HAP-1 (cell line): ENCODE data around the gene CTSW.

ENCODE experiments used
- DNase-seq, 2 experiments: peaks; one replicate each; pipeline ENCODE4 v3.0.0-alpha.2; 2016 to 2020; ENCODE audit warnings: low spot score in 2 of 2
- H3K27me3 ChIP-seq: fragments of 250-450 bp; sonication (Bioruptor Pico); 2 replicates; pipeline ENCODE4 v1.5.1; 2020; ENCODE audit warnings: low read depth, mild to moderate bottlenecking, moderate library complexity
- H3K36me3 ChIP-seq: fragments of 250-450 bp; sonication (Bioruptor Pico); replicated peaks from 2 replicates; pipeline ENCODE4 v1.5.1; 2020; ENCODE audit warnings: mild to moderate bottlenecking
- H3K4me1 ChIP-seq: fragments of 250-450 bp; sonication (Bioruptor Pico); 2 replicates; pipeline ENCODE4 v1.5.1; 2020; ENCODE audit warnings: mild to moderate bottlenecking
- H3K4me3 ChIP-seq: fragments of 250-450 bp; sonication (Bioruptor Pico); 2 replicates; pipeline ENCODE4 v1.5.1; 2020; ENCODE audit warnings: mild to moderate bottlenecking, moderate library complexity
- H3K9me3 ChIP-seq: fragments of 250-450 bp; sonication (Bioruptor Pico); 2 replicates; pipeline ENCODE4 v1.5.1; 2020; ENCODE audit warnings: mild to moderate bottlenecking, moderate library complexity
- in situ Hi-C: fragments of 300-500 bp; cut with MboI; formaldehyde crosslinking; loops from 3 replicates; pipeline ENCODE4 v1.14.3; 2020; ENCODE audit warnings: low sequenced_read_pairs, inconsistent platforms, mixed read lengths

Gene CTSW

GRCh38 chr11:65919141-65919572 lies 39.5 kb downstream of the CTSW start, which contains the start of gene DRAP1:
Gene DRAP1, plus strand, starts transcription at chr11:65919426. Its CDS starts 76 bp downstream, at chr11:65919502.
- peaks cover 3% of the 10 kb centered on the region for H3K4me1 ChIP-seq
- peak; percentile 97 to 99 for DNase-seq

GRCh38 chr11:65919573-65920371 lies 40.1 kb downstream of the CTSW start:
- Histone ChIP-seq H3K4me3 (peak overlapping the region; percentile 64), H3K9me3 (no peaks in the 10 kb centered on the region), H3K4me1 (peaks cover 3% of the 10 kb centered on the region), H3K27me3 (no peaks in the 10 kb centered on the region), H3K36me3 (peaks cover 15% of the 10 kb centered on the region)
- DNase-seq, result peak in 1 of 2 experiments; percentile 62
- in situ Hi-C loops, result no loop called here

More at GRCh38 chr11:65919141-65919572, 39.5 kb downstream of the CTSW start, which contains the start of gene DRAP1:
- no peaks in the 10 kb centered on the region for H3K27me3 ChIP-seq
- peak within 1 kb of the TSS; percentile 80 for H3K4me3 ChIP-seq
- peaks cover 15% of the 10 kb centered on the region for H3K36me3 ChIP-seq
- H3K9me3 ChIP-seq, result no peaks in the 10 kb centered on the region
- in situ Hi-C loops, result no loop called here

GRCh38 chr11:65920372-65920802 lies 40.8 kb downstream of the CTSW start:
- Histone ChIP-seq H3K36me3 (peaks cover 15% of the 10 kb centered on the region), H3K4me3 (peak overlapping the region; percentile 64), H3K9me3 (no peaks in the 10 kb centered on the region), H3K4me1 (peaks cover 3% of the 10 kb centered on the region), H3K27me3 (no peaks in the 10 kb centered on the region)
- in situ Hi-C loops, result no loop called here
- DNase-seq, result no peak

GRCh38 chr11:65921033-65921555 lies 41.5 kb downstream of the CTSW start:
- DNase-seq, result no peak
- Histone ChIP-seq H3K4me1 (peaks cover 3% of the 10 kb centered on the region), H3K27me3 (no peaks in the 10 kb centered on the region), H3K4me3 (no peak overlapping the region), H3K36me3 (peaks cover 15% of the 10 kb centered on the region), H3K9me3 (no peaks in the 10 kb centered on the region)
- in situ Hi-C loops, result no loop called here

GRCh38 chr11:65921876-65922275 lies 42.2 kb downstream of the CTSW start:
- no peaks in the 10 kb centered on the region for H3K9me3 ChIP-seq
- H3K27me3 ChIP-seq, result no peaks in the 10 kb centered on the region
- H3K36me3 ChIP-seq, result peaks cover 15% of the 10 kb centered on the region
- DNase-seq, result no peak
- no peak overlapping the region for H3K4me3 ChIP-seq
- H3K4me1 ChIP-seq, result peaks cover 3% of the 10 kb centered on the region
- in situ Hi-C loops, result no loop called here

GRCh38 chr11:65922565-65922964 lies 42.9 kb downstream of the CTSW start:
- in situ Hi-C loops, result no loop called here
- H3K4me1 ChIP-seq, result peaks cover 3% of the 10 kb centered on the region
- no peaks in the 10 kb centered on the region for H3K9me3 ChIP-seq
- peaks cover 13% of the 10 kb centered on the region for H3K36me3 ChIP-seq
- no peaks in the 10 kb centered on the region for H3K27me3 ChIP-seq
- no peak for DNase-seq
- no peak overlapping the region for H3K4me3 ChIP-seq

- in situ Hi-C loops, result no loop called here
These were observed 45.8 kb downstream of the CTSW start for GRCh38 chr11:65925397-65925796.

GRCh38 chr11:65927904-65928397 lies 48.3 kb downstream of the CTSW start:
- DNase-seq, result no peak
- Histone ChIP-seq H3K36me3 (peaks cover under 1% of the 10 kb centered on the region; the same call in 1 of the 2 replicates), H3K27me3 (no peaks in the 10 kb centered on the region), H3K4me3 (no peak overlapping the region), H3K9me3 (no peaks in the 10 kb centered on the region), H3K4me1 (no peaks in the 10 kb centered on the region)
- in situ Hi-C loops, result no loop called here

More at GRCh38 chr11:65925397-65925796, 45.8 kb downstream of the CTSW start:
- H3K4me3 ChIP-seq, result no peak overlapping the region
- no peaks in the 10 kb centered on the region for H3K9me3 ChIP-seq
- no peaks in the 10 kb centered on the region for H3K4me1 ChIP-seq
- no peaks in the 10 kb centered on the region for H3K27me3 ChIP-seq
- DNase-seq, result no peak
- peaks cover 8% of the 10 kb centered on the region; the same call in 1 of the 2 replicates for H3K36me3 ChIP-seq

GRCh38 chr11:65928667-65929066 lies 49.0 kb downstream of the CTSW start:
- no peaks in the 10 kb centered on the region for H3K27me3 ChIP-seq
- in situ Hi-C loops, result no loop called here
- H3K4me3 ChIP-seq, result no peak overlapping the region
- no peaks in the 10 kb centered on the region for H3K9me3 ChIP-seq
- no peak for DNase-seq
- H3K4me1 ChIP-seq, result no peaks in the 10 kb centered on the region
- H3K36me3 ChIP-seq, result no peaks in the 10 kb centered on the region

- Histone ChIP-seq H3K36me3 (no peaks in the 10 kb centered on the region), H3K27me3 (no peaks in the 10 kb centered on the region), H3K4me1 (no peaks in the 10 kb centered on the region; the same call in 1 of the 2 replicates), H3K9me3 (no peaks in the 10 kb centered on the region), H3K4me3 (no peak overlapping the region)
- in situ Hi-C loops, result no loop called here
- no peak for DNase-seq
These were observed 52.3 kb downstream of the CTSW start for GRCh38 chr11:65931773-65932557.

GRCh38 chr11:65932558-65932919 lies 52.9 kb downstream of the CTSW start:
- no peak overlapping the region for H3K4me3 ChIP-seq
- H3K27me3 ChIP-seq, result no peaks in the 10 kb centered on the region
- no peaks in the 10 kb centered on the region; the same call in 1 of the 2 replicates for H3K4me1 ChIP-seq
- no peaks in the 10 kb centered on the region for H3K36me3 ChIP-seq
- H3K9me3 ChIP-seq, result no peaks in the 10 kb centered on the region
- peak in 1 of 2 experiments; percentile 59 for DNase-seq
- in situ Hi-C loops, result no loop called here
